Neuronal stem cell (in vitro differentiated cells): Measurements from ENCODE around the gene HIPK2.

Experiments
- DNase-seq: peaks from one replicate; pipeline ENCODE4 v3.0.0-alpha.2; 2013; ENCODE audit warnings: low spot score
- H2AFZ ChIP-seq: one replicate; pipeline ENCODE4 v1.6.1; 2013; ENCODE audit warnings: mild to moderate bottlenecking, low read length, inconsistent platforms
- H2AK5ac ChIP-seq: 2 replicates; pipeline ENCODE4 v1.6.1; 2013; ENCODE audit warnings: low read depth, mild to moderate bottlenecking, inconsistent platforms, low read length, moderate library complexity, mixed read lengths
- H2BK120ac ChIP-seq: 2 replicates; pipeline ENCODE4 v1.6.1; 2013; ENCODE audit warnings: low read depth, mild to moderate bottlenecking, inconsistent platforms, low read length, moderate library complexity, mixed read lengths
- H2BK12ac ChIP-seq: one replicate; pipeline ENCODE4 v1.6.1; 2013; ENCODE audit warnings: low read length, inconsistent platforms
- H2BK15ac ChIP-seq: 2 replicates; pipeline ENCODE4 v1.6.1; 2013; ENCODE audit warnings: mild to moderate bottlenecking, low read length, inconsistent platforms, mixed read lengths
- H2BK5ac ChIP-seq: one replicate; pipeline ENCODE4 v1.6.1; 2013; ENCODE audit warnings: inconsistent platforms, mild to moderate bottlenecking, low read length, moderate library complexity
- H3K14ac ChIP-seq: one replicate; pipeline ENCODE4 v1.6.1; 2013; ENCODE audit warnings: low read length, inconsistent platforms
- H3K18ac ChIP-seq: 2 replicates; pipeline ENCODE4 v1.6.1; 2013; ENCODE audit warnings: low read length, inconsistent platforms
- H3K23ac ChIP-seq: 2 replicates; pipeline ENCODE4 v1.6.1; 2013; ENCODE audit warnings: low read depth, mild to moderate bottlenecking, mixed read lengths, low read length, inconsistent platforms; ENCODE audit not compliant: poor library complexity
- H3K27ac ChIP-seq: replicated peaks from 3 replicates; pipeline ENCODE4 v1.5.1; 2013; ENCODE audit warnings: low read length, inconsistent platforms
- H3K27me3 ChIP-seq, 3 experiments: 2 replicates each; pipeline ENCODE4 v1.6.1; 2013; ENCODE audit warnings: low read length in 3 of 3, mild to moderate bottlenecking in 2 of 3, inconsistent platforms in 1 of 3, low read depth in 1 of 3, mixed read lengths in 1 of 3, moderate library complexity in 1 of 3; ENCODE audit not compliant: control insufficient read depth in 3 of 3, insufficient read depth in 3 of 3
- H3K36me3 ChIP-seq, 2 donors: replicated peaks in 1 of 2; 2 replicates each; pipeline ENCODE4 v1.6.1; 2013; ENCODE audit warnings: low read length in 2 of 2; ENCODE audit not compliant: control insufficient read depth in 2 of 2, insufficient read depth in 2 of 2
- H3K4ac ChIP-seq: 2 replicates; pipeline ENCODE4 v1.6.1; 2013; ENCODE audit warnings: inconsistent platforms, mild to moderate bottlenecking, low read length, moderate library complexity
- H3K4me1 ChIP-seq, 2 donors: 1 replicate in 1 of 2; 2 replicates in 1 of 2; pipeline ENCODE4 v1.6.1; 2013; ENCODE audit warnings: low read length in 2 of 2, low read depth in 1 of 2; ENCODE audit not compliant: control insufficient read depth in 2 of 2, insufficient read depth in 1 of 2
- H3K4me2 ChIP-seq: one replicate; pipeline ENCODE4 v1.6.1; 2013; ENCODE audit warnings: mild to moderate bottlenecking, low read length, inconsistent platforms; ENCODE audit not compliant: insufficient read depth, poor library complexity, severe bottlenecking
- H3K4me3 ChIP-seq, 2 donors: 2 replicates each; pipeline ENCODE4 v1.5.1; 2013; ENCODE audit warnings: low read length in 2 of 2, mild to moderate bottlenecking in 2 of 2, inconsistent platforms in 1 of 2, moderate library complexity in 1 of 2
- H3K79me1 ChIP-seq: one replicate; pipeline ENCODE4 v1.6.1; 2013; ENCODE audit warnings: low read depth, mild to moderate bottlenecking, inconsistent platforms, low read length, moderate library complexity
- H3K9ac ChIP-seq: one replicate; pipeline ENCODE4 v1.6.1; 2013; ENCODE audit warnings: mild to moderate bottlenecking, low read depth, low read length, inconsistent platforms; ENCODE audit not compliant: poor library complexity
- H3K9me3 ChIP-seq, 2 donors: replicated peaks in 1 of 2; 2 replicates each; pipeline versions ENCODE3 to v1.6.1; 2013; ENCODE audit warnings: low read length in 2 of 2, mild to moderate bottlenecking in 2 of 2, inconsistent platforms in 1 of 2, low read depth in 1 of 2, mixed read lengths in 1 of 2, moderate library complexity in 1 of 2; ENCODE audit not compliant: control insufficient read depth in 2 of 2, insufficient read depth in 1 of 2
- H4K8ac ChIP-seq: one replicate; pipeline ENCODE4 v1.6.1; 2013; ENCODE audit warnings: low read depth, mild to moderate bottlenecking, inconsistent platforms, low read length, moderate library complexity
- H4K91ac ChIP-seq: one replicate; pipeline ENCODE4 v1.6.1; 2013; ENCODE audit warnings: low read length, low read depth, mild to moderate bottlenecking, inconsistent platforms; ENCODE audit not compliant: poor library complexity
- WGBS, 2 donors: extraction: QIAGEN DNeasy Blood & Tissue Kit; methylation state at CpG; one replicate each; pipeline ENCODE4 v1.1.7; 2013; ENCODE audit warnings: missing lambda C conversion rate in 2 of 2, mixed read lengths in 1 of 2; ENCODE audit not compliant: insufficient read length in 2 of 2, insufficient replicate concordance in 1 of 2; ENCODE audit errors: extremely low coverage in 2 of 2; 5-methylcytosine and 5-hydroxymethylcytosine counted together

The HIPK2 gene

DNA sequence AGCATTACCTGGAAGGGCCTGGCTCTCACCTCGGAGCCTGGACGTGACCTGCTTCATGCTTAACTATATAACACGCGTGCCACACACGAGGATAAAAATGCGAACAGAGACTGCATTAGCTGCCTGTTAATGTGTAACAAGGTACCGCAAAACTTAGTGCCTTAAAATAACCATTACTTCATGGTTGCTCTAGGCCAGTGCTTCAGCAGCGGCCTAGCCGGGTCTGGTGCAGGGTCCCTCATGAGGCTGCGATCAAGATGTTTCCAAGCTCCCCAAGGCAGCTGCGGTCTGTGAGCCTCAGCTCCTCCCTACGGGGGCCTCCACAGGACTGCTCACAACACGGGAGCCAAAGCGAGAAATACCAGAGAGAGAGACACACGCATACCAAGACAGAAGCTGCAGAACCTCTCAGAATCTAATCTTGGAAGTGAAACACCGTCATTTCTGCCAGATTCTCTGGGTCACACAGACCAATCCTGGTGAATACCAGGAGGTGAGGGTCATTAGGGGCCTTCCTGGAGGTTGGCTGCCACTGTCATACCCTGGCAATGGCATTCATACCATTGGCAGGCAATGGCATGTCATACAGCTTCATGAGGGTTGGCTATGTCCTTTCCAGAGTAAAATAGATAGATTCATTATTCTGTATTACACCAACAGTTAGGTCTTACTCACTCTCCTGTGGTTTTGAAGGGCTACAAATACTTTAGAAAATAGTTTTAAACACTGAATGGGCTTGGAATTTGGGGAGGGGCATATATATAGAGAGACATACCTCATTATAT is 94.5 kb downstream of the HIPK2 start:
- H3K4me1 ChIP-seq, result peaks cover 20 to 21% of the 10 kb centered on the region in 2 donors
- H4K91ac ChIP-seq, result no peak overlapping the region
- no peak overlapping the region for H3K4me3 ChIP-seq
- no peak overlapping the region for H2BK120ac ChIP-seq
- no peak overlapping the region for H3K27ac ChIP-seq
- no peak for DNase-seq
- H3K9me3 ChIP-seq, result peaks cover 0 to 16% of the 10 kb centered on the region in 2 donors
- no peak overlapping the region for H3K18ac ChIP-seq
- no peak overlapping the region for H3K4me2 ChIP-seq
- H3K36me3 ChIP-seq, result no peaks in the 10 kb centered on the region
- H3K9ac ChIP-seq, result no peak overlapping the region
- no peak overlapping the region for H2BK12ac ChIP-seq
- no peaks in the 10 kb centered on the region for H3K79me1 ChIP-seq
- no CpG with 5 or more reads among the region's 16 CpGs for WGBS, 2 donors
- no peak overlapping the region for H3K23ac ChIP-seq
- no peak overlapping the region for H4K8ac ChIP-seq
- no peak overlapping the region for H2AFZ ChIP-seq
- H2BK15ac ChIP-seq, result no peak overlapping the region
- peak overlapping the region; percentile 16 for H2BK5ac ChIP-seq
- no peak overlapping the region for H2AK5ac ChIP-seq
- no peak overlapping the region for H3K14ac ChIP-seq
- H3K4ac ChIP-seq, result no peak overlapping the region
- H3K27me3 ChIP-seq, result no peaks in the 10 kb centered on the region

DNA sequence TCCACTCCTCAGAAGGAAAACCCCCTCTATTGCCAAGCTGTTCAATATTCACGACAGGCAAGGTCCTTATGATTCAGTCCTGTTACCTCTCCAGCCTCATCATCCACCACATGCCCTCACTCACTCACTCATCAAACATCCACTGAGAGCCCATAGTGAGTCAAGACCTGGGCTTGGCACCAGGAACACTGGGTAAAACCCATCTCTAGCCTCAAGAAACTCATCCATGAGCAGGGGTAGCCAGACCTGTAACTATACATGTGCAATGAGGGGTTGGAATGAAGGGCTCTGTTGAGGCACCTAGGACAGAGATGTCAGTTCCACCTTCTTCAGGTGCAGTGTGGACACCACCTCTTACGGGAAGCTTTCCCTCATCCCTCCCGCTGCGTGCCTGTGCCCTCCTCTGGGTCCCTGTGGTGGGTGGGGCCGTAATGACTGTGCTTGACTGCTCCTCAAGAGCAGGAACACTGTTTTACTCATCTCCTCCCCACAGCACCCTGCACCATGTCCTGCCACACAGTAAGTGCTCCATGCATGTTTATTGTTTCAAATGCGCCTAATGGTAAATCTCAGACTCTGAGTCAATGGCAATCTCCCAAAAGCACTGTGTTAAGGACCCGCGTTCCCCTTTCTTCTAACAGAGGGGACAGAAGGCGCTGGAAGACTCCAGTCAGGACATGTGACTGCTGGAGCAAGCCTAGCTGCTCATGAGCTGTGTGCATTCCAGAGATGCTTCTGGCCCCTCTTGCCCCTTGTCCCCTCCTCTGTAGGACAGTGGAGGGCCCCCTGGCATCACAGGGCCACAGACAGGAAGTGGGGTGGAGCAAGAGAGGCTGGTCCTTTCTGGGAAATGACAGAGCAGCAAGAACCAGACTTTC is 95.4 kb downstream of the HIPK2 start:
- peaks cover 20 to 21% of the 10 kb centered on the region in 2 donors for H3K4me1 ChIP-seq
- H3K27ac ChIP-seq, result no peak overlapping the region

DNA sequence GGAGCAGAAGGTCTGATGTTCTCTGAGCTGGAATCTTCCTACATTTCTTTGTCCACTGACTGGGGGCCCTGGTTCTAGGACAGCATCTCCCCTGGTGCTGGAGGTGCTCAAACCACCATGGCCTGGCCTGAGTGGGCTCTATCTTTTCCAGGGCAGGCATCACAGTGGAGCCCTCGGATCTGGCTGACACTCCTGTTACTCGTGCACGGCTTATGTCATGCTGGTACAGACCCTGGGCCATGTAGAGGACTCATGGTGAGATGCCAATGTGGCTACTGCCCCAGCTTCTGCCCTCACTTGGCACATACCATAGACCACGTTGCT is 96.0 kb downstream of the HIPK2 start:
- DNase-seq, result no peak
- H2BK12ac ChIP-seq, result no peak overlapping the region
- H2AK5ac ChIP-seq, result no peak overlapping the region
- H3K4me1 ChIP-seq, result peaks cover 20 to 21% of the 10 kb centered on the region in 2 donors
- H3K4me2 ChIP-seq, result no peak overlapping the region
- H3K27ac ChIP-seq, result no peak overlapping the region
- H2BK15ac ChIP-seq, result no peak overlapping the region
- H3K18ac ChIP-seq, result peak overlapping the region; percentile 29
- no peaks in the 10 kb centered on the region for H3K27me3 ChIP-seq
- peaks cover 0 to 16% of the 10 kb centered on the region in 2 donors for H3K9me3 ChIP-seq
- WGBS, 2 donors, result no CpG with 5 or more reads among the region's 4 CpGs
- peak overlapping the region; percentile 45 for H3K9ac ChIP-seq
- no peak overlapping the region for H3K4me3 ChIP-seq
- no peak overlapping the region for H2BK5ac ChIP-seq
- H3K14ac ChIP-seq, result no peak overlapping the region
- H4K91ac ChIP-seq, result no peak overlapping the region
- no peak overlapping the region for H2BK120ac ChIP-seq
- H3K4ac ChIP-seq, result no peak overlapping the region
- H4K8ac ChIP-seq, result no peak overlapping the region
- peak overlapping the region; percentile 14 for H3K23ac ChIP-seq
- H2AFZ ChIP-seq, result no peak overlapping the region
- no peaks in the 10 kb centered on the region for H3K79me1 ChIP-seq
- H3K36me3 ChIP-seq, result no peaks in the 10 kb centered on the region

More for the DNA sequence above, 95.4 kb downstream of the HIPK2 start:
- Histone ChIP-seq H2BK120ac (no peak overlapping the region), H2AFZ (no peak overlapping the region), H4K91ac (no peak overlapping the region), H3K27me3 (no peaks in the 10 kb centered on the region), H3K79me1 (no peaks in the 10 kb centered on the region), H4K8ac (no peak overlapping the region), H3K9me3 (peaks cover 0 to 16% of the 10 kb centered on the region in 2 donors), H2BK12ac (no peak overlapping the region), H3K9ac (no peak overlapping the region), H2BK5ac (no peak overlapping the region), H3K18ac (peak overlapping the region; percentile 33), H3K36me3 (no peaks in the 10 kb centered on the region), H3K4ac (no peak overlapping the region), H3K14ac (no peak overlapping the region), H3K4me2 (no peak overlapping the region), H2BK15ac (no peak overlapping the region), H2AK5ac (no peak overlapping the region), H3K23ac (peak overlapping the region; percentile 14), H3K4me3 (no peak overlapping the region)
- no CpG with 5 or more reads among the region's 9 CpGs for WGBS, 2 donors
- no peak for DNase-seq

DNA sequence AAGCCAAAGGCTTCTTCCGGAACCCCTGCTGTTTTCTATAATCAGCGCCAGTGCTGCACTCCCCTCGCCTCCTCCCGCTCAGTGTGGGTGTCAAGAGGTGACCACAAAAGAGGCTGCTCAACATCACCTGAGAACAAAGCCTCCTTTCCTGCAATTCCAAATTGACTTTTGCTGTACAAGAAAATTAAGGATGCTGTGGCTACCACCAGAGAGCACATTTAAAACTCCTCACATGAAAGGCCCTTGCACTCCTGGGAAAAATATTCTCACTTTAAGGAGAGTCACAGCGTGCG is 96.4 kb downstream of the HIPK2 start:
- Histone ChIP-seq H3K18ac (no peak overlapping the region), H2BK15ac (no peak overlapping the region), H3K4ac (no peak overlapping the region), H3K4me1 (peaks cover 20 to 21% of the 10 kb centered on the region in 2 donors), H2BK12ac (no peak overlapping the region), H3K23ac (no peak overlapping the region), H3K4me3 (no peak overlapping the region), H3K4me2 (no peak overlapping the region), H2BK120ac (no peak overlapping the region), H2AK5ac (no peak overlapping the region), H3K36me3 (no peaks in the 10 kb centered on the region), H3K9ac (no peak overlapping the region), H3K79me1 (no peaks in the 10 kb centered on the region), H4K8ac (no peak overlapping the region), H2AFZ (no peak overlapping the region), H3K9me3 (peaks cover 0 to 16% of the 10 kb centered on the region in 2 donors), H3K27ac (no peak overlapping the region), H2BK5ac (no peak overlapping the region), H3K14ac (no peak overlapping the region), H4K91ac (no peak overlapping the region), H3K27me3 (no peaks in the 10 kb centered on the region)
- WGBS, 2 donors, result no CpG with 5 or more reads among the region's 6 CpGs
- DNase-seq, result no peak
